DMS53 (cell line): ENCODE results near the gene NOTCH2.
"Not testable (repeated sequence)": the region's sequence is repeated elsewhere in the genome, so short reads cannot be mapped to it uniquely, and the experiment has no call there.

Experiments
- DNase-seq: peaks from one replicate; lab custom pipeline; 2025; lab: John Stamatoyannopoulos, UW

NOTCH2 gene

GRCh38 chr1:120068683-120069066, 787 bp downstream of the NOTCH2 start:
- not testable (repeated sequence) for DNase-seq

GRCh38 chr1:120048208-120048607, 21.3 kb downstream of the NOTCH2 start:
- DNase-seq, result not testable (repeated sequence)

- DNase-seq, result not testable (repeated sequence)
Measured at GRCh38 chr1:120041771-120042170, 27.7 kb downstream of the NOTCH2 start.

DNA sequence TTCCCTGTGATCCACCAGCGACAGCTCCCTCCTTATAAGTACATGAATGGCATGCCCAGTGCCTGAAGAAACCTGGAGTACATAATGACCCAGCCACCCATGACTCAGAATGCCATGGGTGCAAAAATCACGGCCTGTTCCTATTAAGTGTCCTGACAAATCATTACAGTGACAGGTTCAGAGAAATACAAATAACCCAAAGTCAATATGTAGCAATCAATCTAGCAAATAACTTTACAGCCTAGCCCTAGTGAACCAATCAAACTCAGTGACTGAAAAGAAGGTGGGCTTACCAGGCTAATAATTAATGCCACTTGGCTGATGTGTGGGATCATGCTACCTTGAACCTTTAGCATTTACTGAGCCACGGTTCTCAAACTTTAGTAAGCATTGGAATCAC, 37.2 kb downstream of the NOTCH2 start:
- DNase-seq, result not testable (repeated sequence)

- DNase-seq, result not testable (repeated sequence)
Measured at GRCh38 chr1:120023791-120024190, 45.7 kb downstream of the NOTCH2 start.

GRCh38 chr1:120014978-120015377, 54.5 kb downstream of the NOTCH2 start:
- DNase-seq, result not testable (repeated sequence)

DNA sequence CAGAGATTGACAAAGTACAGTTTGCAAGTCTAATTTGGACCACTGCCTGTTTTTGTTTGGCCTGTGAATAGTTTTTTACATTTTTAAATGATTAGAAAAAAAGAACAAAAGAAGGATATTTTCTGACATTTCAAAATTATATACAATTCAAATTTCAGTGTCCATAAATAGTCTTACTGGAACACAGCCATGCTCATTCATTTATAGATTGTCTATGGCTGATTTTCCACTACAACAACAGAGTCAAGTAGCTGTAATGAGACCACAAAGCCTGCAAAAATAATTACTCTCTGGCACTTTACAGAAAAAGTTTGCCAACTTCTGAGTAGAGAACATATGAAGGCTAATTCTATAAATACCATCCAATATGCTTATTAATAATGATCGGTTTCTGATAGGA, 61.1 kb downstream of the NOTCH2 start:
- not testable (repeated sequence) for DNase-seq

- not testable (repeated sequence) for DNase-seq
Measured at GRCh38 chr1:120007850-120008249, 61.6 kb downstream of the NOTCH2 start.

GRCh38 chr1:120001035-120001434, 68.4 kb downstream of the NOTCH2 start:
- DNase-seq, result not testable (repeated sequence)

- DNase-seq, result not testable (repeated sequence)
Measured at GRCh38 chr1:119996731-119997312, 72.6 kb downstream of the NOTCH2 start.

- DNase-seq, result not testable (repeated sequence)
Measured at GRCh38 chr1:119995975-119996374, 73.5 kb downstream of the NOTCH2 start.

- no peak for DNase-seq
Measured at GRCh38 chr1:119988306-119989062, 81.0 kb downstream of the NOTCH2 start.

GRCh38 chr1:119987686-119988085, 81.8 kb downstream of the NOTCH2 start:
- no peak for DNase-seq

DNA sequence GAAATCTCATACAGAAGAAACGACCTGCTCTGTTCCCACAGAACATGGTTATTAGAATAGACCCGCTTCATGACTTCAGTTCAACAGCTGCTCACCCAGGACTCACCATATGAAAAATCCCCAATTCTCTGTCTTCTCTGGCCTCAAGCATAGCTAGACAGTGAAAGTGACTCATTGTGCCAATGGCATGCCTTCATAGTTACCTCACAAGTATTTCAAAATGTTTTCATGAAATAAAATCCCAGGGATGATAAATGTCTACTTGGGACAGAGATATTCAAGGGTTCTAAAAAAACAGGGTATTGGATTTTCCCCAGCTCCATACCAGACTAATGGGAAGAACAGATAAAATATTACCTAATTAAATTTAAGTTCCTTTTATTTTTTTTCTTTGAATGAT, 82.3 kb downstream of the NOTCH2 start:
- DNase-seq, result no peak

- no peak for DNase-seq
Measured at GRCh38 chr1:119986007-119986497, 83.4 kb downstream of the NOTCH2 start.

DNA sequence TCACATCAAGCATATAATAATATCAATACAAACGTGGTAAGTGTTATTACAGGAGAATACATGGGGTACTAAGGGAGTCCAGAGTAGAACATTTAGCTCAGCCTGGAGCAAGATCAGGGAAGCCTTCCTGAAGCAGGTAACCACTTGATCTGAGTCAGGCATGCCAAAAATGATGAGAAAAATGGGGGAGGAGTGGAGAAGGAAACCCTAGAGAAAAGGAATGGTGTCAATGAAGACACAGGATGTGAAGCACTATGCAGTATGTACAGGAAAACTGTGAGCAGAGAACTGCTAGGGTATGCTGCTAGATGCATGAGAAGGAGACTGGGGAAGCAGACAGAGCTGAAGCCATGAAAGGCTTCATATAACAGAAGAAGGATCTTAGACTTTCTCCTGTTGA, 84.7 kb downstream of the NOTCH2 start:
- no peak for DNase-seq

DNA sequence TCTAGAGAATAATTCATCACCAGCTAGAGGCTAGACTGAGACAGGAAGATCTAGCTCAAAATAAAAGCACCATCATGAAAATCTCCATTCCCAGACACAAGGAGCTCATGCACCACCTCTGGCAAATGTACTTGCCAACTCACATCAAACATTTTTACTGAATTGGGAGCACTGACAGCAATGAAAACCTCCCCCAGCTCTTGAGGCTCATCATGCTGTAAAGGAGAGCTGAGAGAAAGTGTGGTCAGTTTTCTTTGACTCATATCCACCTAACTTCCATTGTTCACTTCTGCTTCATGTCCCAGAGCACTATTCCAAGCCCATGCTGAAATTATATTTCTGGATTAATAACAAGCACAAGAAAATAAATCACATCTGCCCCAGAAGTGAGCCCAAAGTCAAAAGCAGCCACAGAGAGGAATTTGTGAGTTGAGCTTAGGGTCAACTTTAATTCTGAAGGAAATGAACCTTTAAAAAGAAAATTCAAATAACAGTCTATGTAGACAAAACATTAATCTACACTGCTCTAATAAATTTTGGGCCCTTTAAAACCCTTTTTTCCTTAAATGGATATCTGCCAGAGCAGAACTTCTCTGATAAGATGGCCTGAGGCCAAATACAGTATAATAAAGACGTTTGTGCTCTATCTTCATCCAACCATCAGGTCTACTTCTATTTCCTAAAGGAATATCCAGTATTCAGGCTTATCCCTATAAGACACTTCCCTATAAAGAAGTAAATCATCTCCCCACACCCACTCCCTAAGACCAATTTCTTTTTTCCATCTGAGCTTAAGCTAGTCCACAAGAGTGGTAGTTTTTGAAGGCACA, 87.3 kb downstream of the NOTCH2 start:
- DNase-seq, result no peak

DNA sequence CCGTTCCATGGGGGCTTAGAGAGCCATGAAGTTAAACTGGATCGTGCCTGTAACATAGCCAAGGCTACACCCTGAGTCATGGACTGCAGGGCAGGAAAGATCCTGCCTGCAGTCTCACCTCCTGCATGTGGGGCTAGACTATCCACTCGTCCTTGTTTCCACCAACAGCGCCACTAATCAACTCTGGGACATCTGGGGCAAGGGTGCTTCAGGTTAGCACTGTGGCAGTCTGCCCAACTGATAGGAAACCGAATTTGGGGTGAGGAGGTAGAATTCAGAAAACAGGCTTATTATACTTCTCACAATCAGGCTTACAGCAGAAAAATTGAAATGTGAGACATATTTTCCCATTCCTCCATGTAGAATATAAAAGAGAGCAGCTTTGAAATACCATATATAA, 88.0 kb downstream of the NOTCH2 start:
- no peak for DNase-seq

DNA sequence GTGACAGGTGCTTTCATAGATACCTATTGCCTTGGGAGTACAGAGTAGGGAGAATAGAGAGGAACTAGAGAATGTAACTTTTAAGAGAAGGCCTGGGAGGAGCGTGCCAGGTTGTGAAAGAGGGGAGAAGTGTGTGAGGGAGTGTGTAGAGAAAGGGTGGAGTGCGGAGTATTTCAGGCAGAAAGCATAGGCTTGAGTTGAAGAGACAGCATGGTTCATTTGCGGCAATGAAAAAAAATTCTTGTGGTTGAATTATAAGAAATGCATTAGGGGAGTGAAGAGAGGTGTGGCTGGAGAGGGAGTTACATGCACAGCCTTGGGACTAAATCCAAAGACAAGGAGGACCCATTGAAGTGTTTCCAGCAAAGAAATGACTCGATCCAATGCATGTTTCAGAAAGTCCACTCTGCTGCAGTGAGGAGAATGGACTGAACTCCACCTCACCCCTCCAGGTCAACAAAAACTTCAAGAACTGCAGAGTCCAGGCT, 91.4 kb downstream of the NOTCH2 start:
- DNase-seq, result no peak

DNA sequence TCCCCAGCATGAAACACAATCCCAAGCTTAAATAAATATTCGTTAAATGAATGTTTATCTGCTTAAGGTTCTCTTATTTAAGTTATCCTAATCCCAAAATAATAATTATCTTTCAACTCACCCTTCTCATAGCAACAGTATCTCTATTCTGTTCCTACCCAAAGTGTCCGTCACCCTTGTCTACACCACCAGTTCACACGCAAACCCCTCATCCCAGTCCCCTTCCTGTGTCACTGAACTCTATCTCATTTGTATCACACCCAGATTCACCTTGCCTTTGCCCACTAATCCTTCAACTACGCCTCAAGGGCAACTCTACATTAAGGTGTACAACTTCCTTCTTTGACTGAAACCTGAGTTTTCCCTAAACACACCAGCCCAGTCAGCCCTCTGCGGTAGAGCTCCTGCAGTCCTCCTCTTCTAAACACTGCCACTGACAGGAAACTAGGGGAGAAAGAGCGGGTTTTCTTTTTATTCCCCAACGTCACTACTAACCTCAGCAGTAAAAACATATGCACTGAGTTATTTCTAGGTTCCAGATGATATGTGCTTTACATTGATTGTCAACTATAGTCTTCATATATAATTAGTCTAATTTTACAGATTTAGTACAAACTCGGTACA, 92.2 kb downstream of the NOTCH2 start:
- not testable (repeated sequence) for DNase-seq

DNA sequence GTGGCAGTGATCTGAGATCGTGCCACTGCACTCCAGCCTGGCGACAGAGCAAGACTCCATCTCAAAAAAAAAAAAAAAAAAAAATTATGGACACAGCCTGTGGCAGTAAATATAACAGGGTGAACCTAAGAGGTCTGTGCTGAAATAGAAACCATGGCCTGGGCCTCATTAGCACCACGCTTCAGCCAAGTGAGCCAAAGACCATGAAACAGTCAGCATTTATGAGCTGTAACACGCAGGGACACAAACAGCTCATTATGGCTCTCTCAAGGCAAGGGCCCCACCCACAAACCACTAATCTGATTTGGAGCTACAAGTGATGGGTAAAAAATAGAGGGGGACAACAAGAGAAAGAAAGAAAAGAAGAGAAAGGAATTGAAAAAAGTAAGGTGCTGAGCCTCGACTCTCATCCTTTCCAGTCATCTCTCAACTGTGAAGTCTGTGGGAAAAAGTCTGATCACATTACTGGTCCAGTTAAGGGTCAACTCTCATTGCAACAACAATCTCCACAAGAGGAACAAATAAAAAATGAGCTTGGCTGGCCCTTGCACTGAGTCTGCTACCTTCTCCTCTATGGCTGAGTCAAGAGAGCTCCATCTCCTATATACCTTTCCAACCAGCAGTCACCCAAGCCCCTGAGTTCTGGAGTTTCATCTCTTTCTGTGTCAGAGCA, 93.7 kb downstream of the NOTCH2 start:
- not testable (repeated sequence) for DNase-seq
